Smooth muscle cell (in vitro differentiated cells): ENCODE results near the gene UBE2J2. TPM values are rescaled to one million over a fixed set of nuclear protein-coding genes. Genes with fewer than 3 reads are reported as not detected.

Experiments
- DNase-seq: peaks from one replicate; lab custom pipeline; 2025; ENCODE audit not compliant: unreplicated experiment; lab: John Stamatoyannopoulos, UW
- H2AFZ ChIP-seq: fragments of 200-600 bp; sonication (generic); 2 replicates; pipeline ENCODE4 v1.6.0; 2016; ENCODE audit warnings: antibody characterized with exemption, low read depth, mild to moderate bottlenecking
- H3F3A ChIP-seq: fragments of 200-600 bp; sonication (generic); 2 replicates; pipeline ENCODE4 v1.6.0; 2017; ENCODE audit warnings: antibody characterized with exemption, low read depth
- H3K27ac ChIP-seq: fragments of 200-600 bp; sonication (generic); 2 replicates; pipeline ENCODE4 v1.5.1; 2016; ENCODE audit warnings: low read depth, mild to moderate bottlenecking
- H3K27me3 ChIP-seq: fragments of 200-600 bp; sonication (generic); 2 replicates; pipeline ENCODE4 v1.6.1; 2016; ENCODE audit warnings: low read depth, mild to moderate bottlenecking
- H3K36me3 ChIP-seq: fragments of 200-600 bp; sonication (generic); 2 replicates; pipeline ENCODE4 v1.5.1; 2016; ENCODE audit warnings: low read depth
- H3K4me1 ChIP-seq: fragments of 200-600 bp; sonication (generic); 2 replicates; pipeline ENCODE4 v1.5.1; 2016; ENCODE audit warnings: low read depth
- H3K4me2 ChIP-seq: fragments of 200-600 bp; sonication (generic); 2 replicates; pipeline ENCODE4 v1.6.0; 2016; ENCODE audit warnings: mild to moderate bottlenecking
- H3K4me3 ChIP-seq: fragments of 200-600 bp; sonication (generic); 2 replicates; pipeline ENCODE4 v1.5.1; 2016; ENCODE audit warnings: mild to moderate bottlenecking
- H3K79me2 ChIP-seq: fragments of 200-600 bp; sonication (generic); 2 replicates; pipeline ENCODE4 v1.6.0; 2016; ENCODE audit warnings: low read depth, mild to moderate bottlenecking
- H3K9ac ChIP-seq: fragments of 200-600 bp; sonication (generic); 2 replicates; pipeline ENCODE4 v1.6.0; 2016; ENCODE audit warnings: low read depth
- H3K9me3 ChIP-seq: fragments of 200-600 bp; sonication (generic); replicated peaks from 2 replicates; pipeline ENCODE4 v1.5.1; 2016; ENCODE audit warnings: low read depth
- H4K20me1 ChIP-seq: fragments of 200-600 bp; sonication (generic); 2 replicates; pipeline ENCODE4 v1.6.0; 2016; ENCODE audit warnings: low read depth
- WGBS: methylation state at CpG from one replicate; pipeline ENCODE4 v1.1.7; 2016; ENCODE audit warnings: low lambda C conversion rate; 5-methylcytosine and 5-hydroxymethylcytosine counted together
- polyA plus RNA-seq: library from polyadenylated mRNA; unstranded; fragments of >200 nt; fragmentation: Nextera tagmentation; extraction: Ambion mirVana; gene quantifications from 2 replicates; pipeline ENCODE4 v1.2.1, GENCODE V29; 2016
- total RNA-seq: library from RNA; depleted of rRNA; stranded (reverse); fragments of >200 nt; gene quantifications from 2 replicates; pipeline ENCODE4 v1.2.3, GENCODE V29; 2014
- TF ChIP-seq, protein P1 (sequence below): fragments of 200-600 bp; sonication (generic); IDR thresholded peaks from 2 replicates; pipeline ENCODE4 v1.5.1; 2017; ENCODE audit warnings: borderline replicate concordance, mild to moderate bottlenecking, antibody characterized with exemption; ENCODE audit not compliant: insufficient read depth, poor library complexity, severe bottlenecking

Gene UBE2J2
- total and polyA plus RNA-seq, 2 experiments from 2014 or later: 30.2 to 72.9 TPM

DNA sequence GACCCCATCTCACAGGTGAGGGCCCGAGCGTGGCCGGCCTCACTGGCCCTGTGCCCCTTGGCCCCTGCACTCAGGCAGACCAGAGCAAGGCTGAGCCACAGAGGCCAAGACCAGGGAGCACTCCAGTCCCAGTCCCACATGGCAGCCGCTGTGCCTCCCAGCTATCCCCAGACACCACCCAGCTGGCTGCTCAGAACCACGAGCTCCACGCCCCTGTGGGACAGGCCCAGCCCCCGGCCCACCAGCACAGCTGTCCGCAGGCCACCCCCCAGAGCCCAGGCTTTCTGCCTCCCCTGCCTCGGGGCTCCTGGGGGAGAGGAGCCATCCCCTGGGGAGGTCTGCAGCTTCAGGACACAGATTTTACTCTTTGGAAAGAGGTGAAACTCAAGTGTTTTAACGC, 18.0 kb downstream of the UBE2J2 start:
- H3K36me3 ChIP-seq: no peaks in the 10 kb centered on the region
- WGBS: 90% methylated on average over 10 of the region's 10 CpGs
- H4K20me1 ChIP-seq: peaks cover 62% of the 10 kb centered on the region
- peaks cover 1% of the 10 kb centered on the region for H3K79me2 ChIP-seq
- no peaks in the 10 kb centered on the region for H3K4me1 ChIP-seq
- no peak overlapping the region for H3K4me3 ChIP-seq
- H3K9ac ChIP-seq: no peak overlapping the region
- no peak overlapping the region for H3K4me2 ChIP-seq
- H3K27me3 ChIP-seq: no peaks in the 10 kb centered on the region
- H3F3A ChIP-seq: no peaks in the 10 kb centered on the region
- no peaks in the 10 kb centered on the region for H3K9me3 ChIP-seq
- no peak overlapping the region for H2AFZ ChIP-seq
- no peak for DNase-seq
- no peak overlapping the region for H3K27ac ChIP-seq
- TF ChIP-seq, protein P1, sequence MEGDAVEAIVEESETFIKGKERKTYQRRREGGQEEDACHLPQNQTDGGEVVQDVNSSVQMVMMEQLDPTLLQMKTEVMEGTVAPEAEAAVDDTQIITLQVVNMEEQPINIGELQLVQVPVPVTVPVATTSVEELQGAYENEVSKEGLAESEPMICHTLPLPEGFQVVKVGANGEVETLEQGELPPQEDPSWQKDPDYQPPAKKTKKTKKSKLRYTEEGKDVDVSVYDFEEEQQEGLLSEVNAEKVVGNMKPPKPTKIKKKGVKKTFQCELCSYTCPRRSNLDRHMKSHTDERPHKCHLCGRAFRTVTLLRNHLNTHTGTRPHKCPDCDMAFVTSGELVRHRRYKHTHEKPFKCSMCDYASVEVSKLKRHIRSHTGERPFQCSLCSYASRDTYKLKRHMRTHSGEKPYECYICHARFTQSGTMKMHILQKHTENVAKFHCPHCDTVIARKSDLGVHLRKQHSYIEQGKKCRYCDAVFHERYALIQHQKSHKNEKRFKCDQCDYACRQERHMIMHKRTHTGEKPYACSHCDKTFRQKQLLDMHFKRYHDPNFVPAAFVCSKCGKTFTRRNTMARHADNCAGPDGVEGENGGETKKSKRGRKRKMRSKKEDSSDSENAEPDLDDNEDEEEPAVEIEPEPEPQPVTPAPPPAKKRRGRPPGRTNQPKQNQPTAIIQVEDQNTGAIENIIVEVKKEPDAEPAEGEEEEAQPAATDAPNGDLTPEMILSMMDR: no peak

DNA sequence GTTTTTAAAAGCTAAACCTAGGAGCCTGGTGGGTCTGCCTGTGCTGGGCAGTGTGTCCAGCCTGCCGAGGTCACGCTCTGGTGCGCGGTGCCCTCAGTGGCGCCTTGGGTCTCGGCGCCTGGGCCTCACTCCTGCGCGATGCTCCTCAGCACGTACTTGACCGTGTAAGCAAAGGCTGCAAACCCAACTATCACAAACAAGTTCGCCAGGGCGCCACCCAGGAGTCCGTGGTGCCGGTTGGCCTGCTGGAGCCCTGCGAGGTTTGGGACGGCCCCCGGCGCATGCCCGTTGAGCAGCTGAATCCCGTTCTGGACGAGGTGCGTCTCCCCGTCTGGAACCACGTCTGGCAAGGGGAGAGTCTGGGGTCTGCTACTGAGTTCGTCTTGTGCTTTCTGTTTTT, 18.6 kb downstream of the UBE2J2 start:
- WGBS: 98% methylated on average over 26 of the region's 26 CpGs
- Histone ChIP-seq H3F3A (no peaks in the 10 kb centered on the region), H3K9me3 (no peaks in the 10 kb centered on the region), H3K4me2 (no peak overlapping the region), H3K27ac (no peak overlapping the region), H3K4me3 (no peak overlapping the region), H4K20me1 (peaks cover 61% of the 10 kb centered on the region), H3K27me3 (no peaks in the 10 kb centered on the region), H3K79me2 (no peaks in the 10 kb centered on the region), H2AFZ (no peak overlapping the region), H3K9ac (no peak overlapping the region), H3K4me1 (no peaks in the 10 kb centered on the region), H3K36me3 (no peaks in the 10 kb centered on the region)
- TF ChIP-seq, protein P1: no peak
- DNase-seq: no peak

DNA sequence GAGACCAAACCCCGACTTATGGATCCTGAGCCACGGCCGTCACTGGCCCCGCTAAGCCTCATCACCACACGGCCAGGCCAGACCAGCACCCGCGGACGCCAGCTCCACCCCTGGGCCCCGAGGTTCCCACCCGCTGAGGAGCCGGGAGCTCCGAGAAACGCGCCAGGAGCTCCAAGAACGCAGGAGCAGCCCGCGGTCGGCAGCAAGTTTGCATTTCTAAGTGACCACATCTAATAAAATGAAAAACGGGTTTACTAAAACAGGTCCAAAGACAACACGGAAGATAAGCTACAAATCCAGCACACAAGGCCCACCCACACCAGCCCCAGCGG, 19.0 kb downstream of the UBE2J2 start:
- no peaks in the 10 kb centered on the region for H3K36me3 ChIP-seq
- no peaks in the 10 kb centered on the region for H3K27me3 ChIP-seq
- no peaks in the 10 kb centered on the region for H3K4me1 ChIP-seq
- H3K79me2 ChIP-seq: no peaks in the 10 kb centered on the region
- H3K4me2 ChIP-seq: no peak overlapping the region
- TF ChIP-seq, protein P1: no peak
- no peak overlapping the region for H3K4me3 ChIP-seq
- no peak overlapping the region for H2AFZ ChIP-seq
- H3K27ac ChIP-seq: no peak overlapping the region
- WGBS: 95% methylated on average over 21 of the region's 21 CpGs
- H3K9ac ChIP-seq: no peak overlapping the region
- no peaks in the 10 kb centered on the region for H3F3A ChIP-seq
- H4K20me1 ChIP-seq: peaks cover 56% of the 10 kb centered on the region
- no peaks in the 10 kb centered on the region for H3K9me3 ChIP-seq
- no peak for DNase-seq

DNA sequence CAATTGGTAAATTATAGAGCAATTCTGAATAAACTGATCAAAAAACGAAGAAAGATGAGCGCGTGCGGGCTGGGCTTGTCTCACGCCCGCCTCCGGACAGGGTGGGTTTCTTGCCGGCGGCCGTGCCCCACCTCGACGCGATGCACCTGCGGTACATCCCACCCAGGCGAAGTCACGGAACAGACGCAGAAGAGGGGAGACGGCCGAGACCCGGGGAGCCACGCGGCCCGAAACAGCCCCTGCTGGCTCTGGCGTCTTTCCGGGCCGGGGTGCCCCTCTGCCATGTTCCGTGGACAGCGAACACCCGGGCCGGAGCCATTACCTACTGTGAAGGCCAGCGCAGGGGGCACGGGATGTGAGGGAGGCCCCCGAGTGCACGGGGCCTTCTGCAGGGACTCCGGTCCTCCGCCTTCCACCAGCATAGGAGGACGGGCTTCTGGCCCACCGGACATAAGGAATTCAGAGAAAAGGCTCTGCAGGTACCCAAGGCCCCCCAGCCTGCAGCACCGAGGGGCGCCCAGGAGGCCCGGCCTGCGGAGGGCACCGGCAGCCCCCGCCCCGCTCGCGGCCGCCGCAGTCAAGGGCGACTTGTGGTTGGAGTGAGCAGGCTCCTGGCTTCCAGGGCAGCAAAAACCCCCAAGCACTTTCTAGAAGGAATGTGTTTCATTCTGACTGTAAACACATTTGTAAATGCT, 19.5 kb downstream of the UBE2J2 start:
- no peaks in the 10 kb centered on the region for H3K36me3 ChIP-seq
- H3K4me1 ChIP-seq: no peaks in the 10 kb centered on the region
- H3K27ac ChIP-seq: no peak overlapping the region
- no peaks in the 10 kb centered on the region for H3K9me3 ChIP-seq
- no peak overlapping the region for H3K4me3 ChIP-seq
- no peak overlapping the region for H3K9ac ChIP-seq
- TF ChIP-seq, protein P1: no peak
- no peaks in the 10 kb centered on the region for H3K27me3 ChIP-seq
- H3K79me2 ChIP-seq: no peaks in the 10 kb centered on the region
- no peak for DNase-seq
- peaks cover 51% of the 10 kb centered on the region for H4K20me1 ChIP-seq
- WGBS: 96% methylated on average over 50 of the region's 50 CpGs
- no peaks in the 10 kb centered on the region for H3F3A ChIP-seq
- H2AFZ ChIP-seq: no peak overlapping the region
- H3K4me2 ChIP-seq: no peak overlapping the region
